ENCODE measurements around the gene HEPHL1. TPM values are rescaled to one million over a fixed set of nuclear protein-coding genes. Genes with fewer than 3 reads are reported as not detected.

The HEPHL1 gene
- total RNA-seq, 1 donor from 2014 or later: not detected

DNA sequence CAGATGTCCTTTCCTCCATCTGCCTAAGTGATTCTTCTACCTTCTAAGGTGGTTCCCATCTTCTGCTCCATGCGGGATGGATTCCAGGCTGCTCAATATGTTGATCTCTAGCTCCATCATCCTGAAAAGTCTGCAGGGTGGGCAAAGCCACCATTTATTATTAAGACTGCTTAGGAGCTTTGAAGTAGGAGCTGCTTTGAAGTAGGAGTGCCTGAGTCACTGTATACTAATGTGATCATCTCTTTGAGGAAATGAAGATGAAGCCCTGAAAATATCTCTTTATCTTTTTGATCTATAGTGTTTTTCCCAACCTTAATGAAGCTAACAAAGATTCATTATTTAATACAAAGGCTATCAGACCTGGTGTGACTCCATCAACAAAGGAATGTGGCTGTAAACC is 13.1 kb downstream of the HEPHL1 start:
- TF ChIP-seq, protein P1, sequence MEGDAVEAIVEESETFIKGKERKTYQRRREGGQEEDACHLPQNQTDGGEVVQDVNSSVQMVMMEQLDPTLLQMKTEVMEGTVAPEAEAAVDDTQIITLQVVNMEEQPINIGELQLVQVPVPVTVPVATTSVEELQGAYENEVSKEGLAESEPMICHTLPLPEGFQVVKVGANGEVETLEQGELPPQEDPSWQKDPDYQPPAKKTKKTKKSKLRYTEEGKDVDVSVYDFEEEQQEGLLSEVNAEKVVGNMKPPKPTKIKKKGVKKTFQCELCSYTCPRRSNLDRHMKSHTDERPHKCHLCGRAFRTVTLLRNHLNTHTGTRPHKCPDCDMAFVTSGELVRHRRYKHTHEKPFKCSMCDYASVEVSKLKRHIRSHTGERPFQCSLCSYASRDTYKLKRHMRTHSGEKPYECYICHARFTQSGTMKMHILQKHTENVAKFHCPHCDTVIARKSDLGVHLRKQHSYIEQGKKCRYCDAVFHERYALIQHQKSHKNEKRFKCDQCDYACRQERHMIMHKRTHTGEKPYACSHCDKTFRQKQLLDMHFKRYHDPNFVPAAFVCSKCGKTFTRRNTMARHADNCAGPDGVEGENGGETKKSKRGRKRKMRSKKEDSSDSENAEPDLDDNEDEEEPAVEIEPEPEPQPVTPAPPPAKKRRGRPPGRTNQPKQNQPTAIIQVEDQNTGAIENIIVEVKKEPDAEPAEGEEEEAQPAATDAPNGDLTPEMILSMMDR (IDR thresholded peaks at IDR 0.05; ENCODE audit: unreplicated experiment): no peak
- no peak overlapping the region for H3K4me3 Mint-ChIP-seq (ENCODE audit: low read depth)
- H3K4me1 Mint-ChIP-seq (ENCODE audit: low read depth): no peaks in the 10 kb centered on the region
- no peak overlapping the region for H3K27ac Mint-ChIP-seq
- DNase-seq (ENCODE audit: low spot score, unreplicated experiment): no peak
- H3K27me3 Mint-ChIP-seq: no peaks in the 10 kb centered on the region
- peaks cover 5% of the 10 kb centered on the region for H3K9me3 Mint-ChIP-seq (ENCODE audit: low read depth)
- H3K36me3 Mint-ChIP-seq (ENCODE audit: insufficient read depth): no peaks in the 10 kb centered on the region

DNA sequence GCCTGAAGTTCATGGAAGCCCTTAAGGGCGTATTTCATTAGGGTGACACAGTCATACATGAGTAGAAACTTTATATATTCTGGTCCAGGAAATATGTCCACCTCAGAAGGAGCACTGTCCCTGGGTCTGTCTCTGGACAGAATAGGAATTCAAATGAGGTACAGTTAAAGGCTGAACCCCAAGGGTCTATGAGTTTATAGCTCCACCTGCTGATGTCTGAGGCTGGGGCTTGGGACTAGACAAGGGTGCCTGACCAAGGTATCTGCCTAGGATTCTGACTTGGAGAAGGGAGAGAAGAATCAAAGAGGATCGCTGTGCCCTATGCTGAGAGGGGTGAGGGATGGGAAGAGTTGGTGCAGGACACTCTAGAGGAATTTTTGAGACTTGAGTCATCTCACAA is 14.9 kb downstream of the HEPHL1 start:
- H3K27ac Mint-ChIP-seq: peak overlapping the region; percentile 30
- no peak for DNase-seq (ENCODE audit: low spot score, unreplicated experiment)
- TF ChIP-seq, protein P1 (IDR thresholded peaks at IDR 0.05; ENCODE audit: unreplicated experiment): no peak

DNA sequence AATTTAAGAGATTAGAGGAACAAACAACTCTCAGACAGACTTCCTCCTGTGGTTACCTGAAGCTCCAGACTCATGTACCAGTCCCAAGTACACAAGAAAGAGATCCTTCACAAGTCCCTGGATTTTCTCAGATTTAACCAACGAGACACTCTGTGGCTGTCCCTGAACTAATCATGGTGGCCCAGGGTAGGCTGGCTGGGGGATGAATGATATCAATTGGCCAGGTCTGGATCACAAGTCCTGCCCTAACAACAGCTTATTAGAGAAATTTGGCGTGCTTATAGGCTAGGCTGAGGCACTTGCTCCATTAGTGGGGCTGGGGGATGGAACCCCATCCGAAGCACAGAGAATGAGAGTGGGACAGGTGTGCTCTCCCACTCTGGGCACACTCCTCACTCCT is 22.1 kb downstream of the HEPHL1 start:
- TF ChIP-seq, protein P1 (IDR thresholded peaks at IDR 0.05; ENCODE audit: unreplicated experiment): no peak
- Mint-ChIP-seq H3K4me3 (ENCODE audit: low read depth) (no peak overlapping the region), H3K36me3 (ENCODE audit: insufficient read depth) (no peaks in the 10 kb centered on the region), H3K4me1 (ENCODE audit: low read depth) (peaks cover 1% of the 10 kb centered on the region), H3K27me3 (no peaks in the 10 kb centered on the region), H3K9me3 (ENCODE audit: low read depth) (no peaks in the 10 kb centered on the region), H3K27ac (no peak overlapping the region)
- no peak for DNase-seq (ENCODE audit: low spot score, unreplicated experiment)

More for the DNA sequence above, 14.9 kb downstream of the HEPHL1 start:
- Mint-ChIP-seq H3K9me3 (ENCODE audit: low read depth) (peaks cover 5% of the 10 kb centered on the region), H3K36me3 (ENCODE audit: insufficient read depth) (no peaks in the 10 kb centered on the region), H3K4me3 (ENCODE audit: low read depth) (no peak overlapping the region), H3K4me1 (ENCODE audit: low read depth) (no peaks in the 10 kb centered on the region), H3K27me3 (no peaks in the 10 kb centered on the region)

DNA sequence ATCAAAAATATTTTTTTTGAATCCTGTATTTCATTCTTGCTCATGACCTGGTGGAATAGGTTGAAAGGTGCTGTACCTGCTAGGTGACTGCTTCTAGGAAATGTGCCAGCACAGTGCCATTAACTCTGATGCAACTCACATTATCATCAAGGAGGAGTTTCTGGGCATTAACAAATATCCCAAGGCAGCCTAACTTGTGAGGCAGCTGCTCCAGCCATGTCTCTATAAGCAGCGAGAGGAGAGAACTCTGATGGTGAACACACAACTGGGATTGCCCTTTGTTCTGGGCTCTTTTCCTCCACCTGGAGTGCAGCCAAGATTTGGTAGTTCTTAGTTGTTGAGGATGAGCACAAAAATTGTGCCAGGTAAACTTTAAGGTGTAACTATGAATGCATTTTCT is 25.6 kb downstream of the HEPHL1 start:
- Mint-ChIP-seq H3K36me3 (ENCODE audit: insufficient read depth) (no peaks in the 10 kb centered on the region), H3K4me3 (ENCODE audit: low read depth) (no peak overlapping the region), H3K27ac (no peak overlapping the region), H3K4me1 (ENCODE audit: low read depth) (peaks cover 1% of the 10 kb centered on the region), H3K9me3 (ENCODE audit: low read depth) (peaks cover 2% of the 10 kb centered on the region), H3K27me3 (no peaks in the 10 kb centered on the region)
- TF ChIP-seq, protein P1 (IDR thresholded peaks at IDR 0.05; ENCODE audit: unreplicated experiment): no peak
- no peak for DNase-seq (ENCODE audit: low spot score, unreplicated experiment)

DNA sequence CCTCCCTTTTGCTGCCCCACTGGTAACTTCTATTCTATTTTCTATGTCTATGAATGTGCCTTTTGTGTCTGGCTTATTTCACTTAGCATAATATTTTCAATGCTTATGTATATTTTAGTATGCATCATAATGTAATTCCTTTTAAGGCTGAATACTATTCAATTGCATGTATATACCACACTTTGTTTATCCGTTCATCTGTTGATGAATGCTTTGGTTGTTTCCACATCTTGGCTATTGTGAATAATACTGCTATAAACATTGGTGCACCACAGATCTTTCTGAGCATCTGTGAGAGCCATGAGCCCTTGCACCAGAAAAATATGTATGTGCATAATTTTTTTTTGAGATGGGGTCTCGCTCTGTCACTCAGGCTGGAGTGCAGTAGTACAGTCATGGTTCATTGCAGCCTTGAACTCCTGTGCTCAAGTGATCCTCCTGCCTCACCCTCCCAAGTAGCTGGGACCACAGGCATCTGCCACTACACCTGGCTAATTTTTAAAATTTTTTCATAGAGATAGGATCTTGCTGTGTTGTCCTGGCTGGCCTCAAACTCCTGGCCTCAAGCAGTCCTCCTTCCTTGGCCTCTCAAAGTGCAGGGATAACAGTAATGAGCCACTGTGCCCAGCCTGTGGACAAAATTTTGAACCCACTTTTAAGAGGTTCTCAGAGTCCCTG is 27.0 kb downstream of the HEPHL1 start:
- peaks cover 2% of the 10 kb centered on the region for H3K9me3 Mint-ChIP-seq (ENCODE audit: low read depth)
- no peaks in the 10 kb centered on the region for H3K36me3 Mint-ChIP-seq (ENCODE audit: insufficient read depth)
- H3K27ac Mint-ChIP-seq: no peak overlapping the region
- H3K4me3 Mint-ChIP-seq (ENCODE audit: low read depth): no peak overlapping the region
- no peaks in the 10 kb centered on the region for H3K27me3 Mint-ChIP-seq
- DNase-seq (ENCODE audit: low spot score, unreplicated experiment): no peak
- TF ChIP-seq, protein P1 (IDR thresholded peaks at IDR 0.05; ENCODE audit: unreplicated experiment): no peak
- peaks cover under 1% of the 10 kb centered on the region for H3K4me1 Mint-ChIP-seq (ENCODE audit: low read depth)
